GM12891 (cell line): ENCODE results near the gene CNN3.

Experiments
- DNase-seq: peaks from one replicate; pipeline ENCODE4 v3.0.0; 2011; ENCODE audit warnings: low spot score; ENCODE audit not compliant: insufficient read length
- FAIRE-seq: peaks from 2 replicates; lab custom pipeline; 2011; peaks lifted over from hg19 to GRCh38; lab: Jason Lieb, UNC
- PAX5 ChIP-seq: IDR thresholded peaks from 2 replicates; pipeline ENCODE4 v1.6.1; 2011; ENCODE audit warnings: low read length, moderate library complexity, mild to moderate bottlenecking; ENCODE audit not compliant: insufficient read depth, severe bottlenecking
- POLR2A ChIP-seq: IDR thresholded peaks from 2 replicates; pipeline ENCODE4 v1.6.1; 2011; ENCODE audit warnings: low read depth, low read length, control low read depth
- POLR2AphosphoS5 ChIP-seq: IDR thresholded peaks from 2 replicates; pipeline ENCODE4 v1.6.1; 2011; ENCODE audit warnings: low read depth, low read length, control low read depth
- POU2F2 ChIP-seq: IDR thresholded peaks from 2 replicates; pipeline ENCODE4 v1.6.1; 2011; ENCODE audit warnings: low read depth, mild to moderate bottlenecking, control low read depth, low read length, moderate library complexity
- SPI1 ChIP-seq: IDR thresholded peaks from 2 replicates; pipeline ENCODE4 v1.6.1; 2011; ENCODE audit warnings: low read depth, low read length, control low read depth
- TAF1 ChIP-seq: IDR thresholded peaks from 2 replicates; pipeline ENCODE4 v1.6.1; 2011; ENCODE audit warnings: low read depth, low read length, control low read depth

The CNN3 gene

DNA sequence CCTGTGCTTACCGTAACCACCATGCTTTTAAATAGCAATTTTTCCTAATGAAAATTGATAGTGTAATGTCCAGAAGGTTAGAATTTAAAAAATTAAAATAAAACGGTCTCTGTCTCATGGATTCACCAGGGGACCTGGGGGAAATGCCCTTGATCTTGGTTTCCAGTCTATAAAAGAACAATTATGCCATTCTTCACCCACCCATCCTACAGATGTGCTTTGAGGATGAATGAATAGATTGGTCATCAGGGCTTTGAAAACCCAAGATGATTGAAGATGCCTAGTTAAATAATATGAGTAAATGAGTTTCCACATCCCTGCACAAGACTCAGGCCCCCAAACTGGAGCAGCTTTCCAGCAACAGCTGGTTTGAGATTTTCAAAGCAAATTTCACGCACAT, 38.7 kb downstream of the CNN3 start:
- no peak for TF ChIP-seq POU2F2
- no peak for TF ChIP-seq TAF1
- TF ChIP-seq POLR2A = no peak
- no peak for TF ChIP-seq PAX5
- no peak for TF ChIP-seq POLR2AphosphoS5
- no peak for FAIRE-seq
- no peak for DNase-seq

DNA sequence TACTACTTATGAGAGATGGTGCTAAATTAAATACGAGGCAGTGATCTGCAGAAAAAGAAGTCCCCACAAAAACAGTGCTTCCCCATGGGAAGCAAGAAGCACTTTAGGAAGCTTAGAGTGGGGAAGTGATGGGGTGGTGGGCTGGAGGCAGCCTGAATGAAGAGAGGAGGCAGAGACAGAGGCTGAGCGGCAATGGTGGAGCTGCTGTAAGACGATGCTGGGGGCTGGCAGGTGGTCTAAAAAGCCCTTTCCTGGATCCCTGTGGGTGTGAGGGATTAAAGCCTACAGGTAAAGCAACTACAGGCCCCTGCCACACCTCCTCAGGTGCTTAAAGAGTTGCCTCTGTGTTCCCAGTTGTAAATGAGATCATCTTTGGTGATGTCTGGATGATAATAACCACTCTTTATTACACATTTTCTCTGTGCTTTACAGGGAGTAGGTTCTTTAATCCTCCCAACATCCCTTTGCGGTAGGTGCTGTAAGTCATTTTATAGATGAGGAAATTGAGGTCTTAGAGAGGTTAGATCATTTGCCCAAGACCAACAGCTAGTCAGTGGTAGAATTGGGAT, 39.2 kb downstream of the CNN3 start:
- DNase-seq (no peak), FAIRE-seq (no peak)
- no peak for TF ChIP-seq PAX5
- TF ChIP-seq POLR2AphosphoS5 = no peak
- no peak for TF ChIP-seq POLR2A
- no peak for TF ChIP-seq TAF1
- TF ChIP-seq SPI1 = no peak
- no peak for TF ChIP-seq POU2F2

DNA sequence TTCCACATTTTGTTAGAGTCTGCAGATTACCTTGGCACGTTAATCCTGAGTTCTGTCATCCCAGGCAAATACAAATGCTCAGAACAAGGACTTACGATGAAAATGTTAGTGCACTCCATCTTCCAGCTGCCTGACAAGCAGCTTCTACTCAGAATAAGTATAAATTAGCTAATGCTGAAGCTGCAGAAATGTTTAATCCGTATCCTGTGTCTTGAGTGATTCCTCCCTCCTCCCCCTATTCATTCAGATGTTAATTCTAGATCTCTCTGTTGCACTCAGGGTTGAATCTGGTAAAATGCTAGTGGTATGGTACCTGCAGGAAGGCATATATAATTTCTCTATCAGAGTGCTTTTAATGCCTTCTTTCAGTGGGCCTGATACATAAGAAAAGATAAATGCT, 39.8 kb downstream of the CNN3 start:
- DNase-seq = no peak

DNA sequence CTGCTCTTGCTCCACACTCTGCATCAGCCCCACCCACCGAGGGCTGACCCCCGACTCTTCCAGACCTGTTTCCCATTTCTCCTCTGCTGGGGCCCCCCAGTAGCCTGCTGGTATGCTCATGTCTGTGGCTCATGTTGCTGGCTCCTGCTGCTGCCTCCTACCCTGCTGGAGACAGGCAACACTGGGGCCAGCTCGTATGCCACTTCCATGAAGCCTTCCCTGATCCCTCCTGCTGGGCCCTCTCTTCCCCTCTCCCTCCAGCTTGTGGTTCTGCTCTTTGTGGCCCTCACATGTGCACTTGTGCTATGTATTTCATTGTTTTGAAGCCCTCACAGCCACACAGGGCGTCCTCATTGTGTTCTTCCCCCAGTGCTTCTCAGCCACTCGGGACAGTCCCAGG, 40.5 kb downstream of the CNN3 start:
- FAIRE-seq = no peak
- no peak for DNase-seq
- TF ChIP-seq POU2F2 = no peak
- TF ChIP-seq SPI1 = no peak
- no peak for TF ChIP-seq POLR2A
- no peak for TF ChIP-seq PAX5
- no peak for TF ChIP-seq POLR2AphosphoS5

More for the DNA sequence above, 39.8 kb downstream of the CNN3 start:
- TF ChIP-seq TAF1 (no peak), POLR2A (no peak)
- no peak for FAIRE-seq

DNA sequence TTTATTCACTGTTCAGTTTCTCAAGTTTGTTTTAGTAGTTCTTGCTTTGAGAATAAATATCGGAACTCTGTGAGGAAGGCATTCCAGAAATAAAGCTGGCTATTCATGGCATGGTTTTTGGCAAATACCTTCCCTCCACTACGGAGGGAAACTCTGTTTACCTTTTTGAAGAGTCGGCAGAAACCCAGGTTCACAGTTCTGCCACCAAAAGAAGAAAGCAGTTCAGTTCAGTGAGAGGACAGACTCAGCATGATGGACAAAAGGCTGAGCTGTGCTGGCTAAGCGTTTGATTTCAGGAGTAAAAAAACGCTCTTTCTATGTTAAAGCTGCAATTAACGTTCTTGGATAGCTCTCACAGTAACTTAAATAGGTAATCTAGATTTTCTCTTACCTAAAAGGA, 42.4 kb downstream of the CNN3 start:
- TF ChIP-seq POLR2AphosphoS5 (no peak), POLR2A (no peak), TAF1 (no peak), PAX5 (no peak), SPI1 (no peak), POU2F2 (no peak)
- no peak for FAIRE-seq

DNA sequence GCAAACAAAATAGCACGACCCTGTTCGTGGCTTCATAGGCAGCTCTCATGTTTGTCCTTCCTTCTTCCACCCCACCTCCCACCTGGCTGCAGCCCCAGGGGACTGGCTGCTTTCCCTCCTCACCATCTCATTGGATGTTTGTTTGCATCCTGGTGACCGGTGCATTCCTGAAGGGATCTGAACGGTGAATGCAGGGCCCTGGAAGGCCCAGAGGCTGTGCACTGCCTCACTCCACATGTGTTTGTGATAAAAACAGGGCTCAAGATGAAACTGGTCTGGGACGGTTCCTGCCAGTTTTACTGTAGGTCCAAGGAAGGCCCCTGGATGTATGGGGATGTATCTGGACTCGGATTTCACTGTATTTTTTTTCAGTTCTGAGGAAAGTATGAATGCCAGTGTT, 42.8 kb downstream of the CNN3 start:
- TF ChIP-seq POLR2AphosphoS5 = no peak
- no peak for TF ChIP-seq SPI1
- no peak for TF ChIP-seq POLR2A
- no peak for DNase-seq
- FAIRE-seq = no peak

More for the DNA sequence above, 42.4 kb downstream of the CNN3 start:
- no peak for DNase-seq

DNA sequence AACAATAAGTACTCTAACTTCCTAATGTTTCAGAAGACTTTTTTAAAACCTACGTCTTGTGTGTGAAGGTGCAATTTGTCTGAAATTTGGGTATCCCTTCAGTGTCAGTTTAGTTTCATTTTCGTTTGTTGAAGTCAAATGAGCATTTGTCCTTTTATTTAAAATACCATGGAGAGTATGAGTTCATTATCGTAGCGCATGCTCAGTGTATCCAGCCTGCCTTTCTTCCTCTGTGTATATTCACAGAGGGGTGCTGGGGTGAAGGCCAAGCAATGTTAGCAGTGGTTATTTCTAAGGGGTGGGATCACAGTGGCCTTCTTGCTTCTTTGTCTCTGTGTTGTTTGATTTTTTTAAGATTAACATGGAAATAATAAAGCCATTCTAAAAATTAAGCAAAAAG, 43.2 kb downstream of the CNN3 start:
- FAIRE-seq (no peak), DNase-seq (no peak)
- no peak for TF ChIP-seq PAX5
- no peak for TF ChIP-seq POLR2A
- TF ChIP-seq TAF1 = no peak
- no peak for TF ChIP-seq POU2F2
- no peak for TF ChIP-seq POLR2AphosphoS5
- no peak for TF ChIP-seq SPI1

DNA sequence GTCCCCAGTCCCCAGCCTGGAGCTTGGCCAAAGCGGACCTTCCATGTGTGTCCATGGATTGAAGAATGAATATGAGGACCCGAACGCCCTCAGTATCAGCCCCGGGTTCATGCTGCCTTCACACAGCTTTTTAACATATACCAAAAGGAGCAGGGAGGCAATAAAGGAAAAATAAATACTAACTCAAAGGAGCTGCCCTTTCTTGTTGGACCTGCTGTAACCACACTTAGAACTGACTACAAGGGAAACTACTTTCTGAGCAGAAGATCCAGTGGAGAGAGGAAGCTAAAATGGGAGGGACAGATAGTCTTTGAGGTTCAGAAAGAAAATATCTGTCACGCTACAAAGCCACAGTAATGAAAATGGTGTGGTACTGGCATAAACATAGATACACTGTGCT, 48.6 kb downstream of the CNN3 start:
- TF ChIP-seq POLR2A (no peak), PAX5 (no peak), POU2F2 (no peak), POLR2AphosphoS5 (no peak), SPI1 (no peak), TAF1 (no peak)
- FAIRE-seq = no peak
- no peak for DNase-seq

DNA sequence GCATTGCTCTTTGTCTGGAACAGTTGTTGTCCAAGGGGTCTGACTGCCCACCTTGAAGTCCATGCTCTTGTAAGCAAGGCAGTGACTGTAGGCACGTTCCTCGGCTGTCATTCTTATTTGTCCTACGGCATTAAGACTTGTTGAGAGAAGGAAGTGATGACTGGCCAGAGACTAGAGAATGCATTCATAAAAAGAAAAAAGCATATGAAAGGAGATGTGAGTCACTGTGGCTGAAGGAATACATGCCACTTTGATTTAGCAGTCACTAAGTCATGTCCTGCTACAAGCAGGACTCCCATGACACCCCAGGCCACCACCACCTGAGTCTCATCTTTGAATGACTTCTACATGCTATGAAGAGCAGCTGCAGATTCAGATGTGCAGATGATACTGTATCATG, 50.5 kb downstream of the CNN3 start:
- TF ChIP-seq POLR2A (no peak), POU2F2 (no peak), POLR2AphosphoS5 (no peak), TAF1 (no peak)
- DNase-seq (no peak), FAIRE-seq (no peak)

DNA sequence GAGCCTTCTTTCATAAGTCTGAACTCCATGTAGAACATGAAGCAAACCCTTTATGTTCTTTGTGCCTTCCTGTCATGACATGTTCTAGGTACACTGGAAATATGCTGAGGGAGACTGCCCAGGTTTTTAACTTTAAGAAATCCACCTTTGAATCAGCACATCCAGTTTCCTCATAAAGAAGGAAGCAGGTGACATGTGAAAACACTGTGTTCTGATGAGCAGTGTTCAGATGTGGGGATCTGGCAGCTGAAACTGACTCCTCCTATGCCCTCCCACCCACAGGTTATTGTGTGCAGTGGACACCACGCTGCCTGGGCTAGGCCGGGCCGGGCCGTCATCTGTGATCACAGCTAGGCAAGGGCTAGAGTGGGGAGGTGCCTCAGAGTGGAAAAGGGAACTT, 51.1 kb downstream of the CNN3 start:
- FAIRE-seq (no peak), DNase-seq (no peak)
- TF ChIP-seq POLR2AphosphoS5 = no peak
- TF ChIP-seq PAX5 = no peak
- no peak for TF ChIP-seq POLR2A
- no peak for TF ChIP-seq TAF1
- no peak for TF ChIP-seq POU2F2
- no peak for TF ChIP-seq SPI1

DNA sequence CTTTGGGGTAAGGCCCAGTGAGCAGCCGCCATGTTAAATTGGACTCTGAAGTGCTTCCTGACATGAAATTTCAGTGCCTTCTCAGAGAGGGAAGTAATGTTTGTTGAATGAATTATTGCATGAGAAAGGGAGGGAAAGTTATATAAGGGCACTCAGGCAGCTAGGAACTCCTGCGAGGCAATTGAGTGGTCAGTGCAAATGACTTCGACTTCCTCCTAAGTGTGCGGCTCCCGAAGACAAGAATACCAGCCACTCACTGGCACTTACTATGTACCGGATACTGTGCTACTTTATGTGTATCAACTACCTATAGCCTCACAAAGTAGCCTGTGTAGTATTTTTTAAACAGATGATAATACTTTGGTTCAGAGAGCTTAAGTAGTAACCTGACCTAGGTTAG, 52.5 kb downstream of the CNN3 start:
- TF ChIP-seq TAF1 (no peak), POLR2A (no peak), PAX5 (no peak), SPI1 (no peak), POLR2AphosphoS5 (no peak), POU2F2 (no peak)
- FAIRE-seq (no peak), DNase-seq (no peak)
